GM19239 (cell line): Measurements from ENCODE around the gene LRRTM2.
"Not testable (repeated sequence)": the region's sequence is repeated elsewhere in the genome, so short reads cannot be mapped to it uniquely, and the experiment has no call there.

Source experiments
- DNase-seq: peaks from one replicate; pipeline ENCODE4 v3.0.0; 2011; ENCODE audit warnings: low spot score; ENCODE audit not compliant: insufficient read length
- FAIRE-seq: peaks from 2 replicates; lab custom pipeline; 2011; peaks lifted over from hg19 to GRCh38; lab: Jason Lieb, UNC

Gene LRRTM2, protein sequence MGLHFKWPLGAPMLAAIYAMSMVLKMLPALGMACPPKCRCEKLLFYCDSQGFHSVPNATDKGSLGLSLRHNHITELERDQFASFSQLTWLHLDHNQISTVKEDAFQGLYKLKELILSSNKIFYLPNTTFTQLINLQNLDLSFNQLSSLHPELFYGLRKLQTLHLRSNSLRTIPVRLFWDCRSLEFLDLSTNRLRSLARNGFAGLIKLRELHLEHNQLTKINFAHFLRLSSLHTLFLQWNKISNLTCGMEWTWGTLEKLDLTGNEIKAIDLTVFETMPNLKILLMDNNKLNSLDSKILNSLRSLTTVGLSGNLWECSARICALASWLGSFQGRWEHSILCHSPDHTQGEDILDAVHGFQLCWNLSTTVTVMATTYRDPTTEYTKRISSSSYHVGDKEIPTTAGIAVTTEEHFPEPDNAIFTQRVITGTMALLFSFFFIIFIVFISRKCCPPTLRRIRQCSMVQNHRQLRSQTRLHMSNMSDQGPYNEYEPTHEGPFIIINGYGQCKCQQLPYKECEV

DNA sequence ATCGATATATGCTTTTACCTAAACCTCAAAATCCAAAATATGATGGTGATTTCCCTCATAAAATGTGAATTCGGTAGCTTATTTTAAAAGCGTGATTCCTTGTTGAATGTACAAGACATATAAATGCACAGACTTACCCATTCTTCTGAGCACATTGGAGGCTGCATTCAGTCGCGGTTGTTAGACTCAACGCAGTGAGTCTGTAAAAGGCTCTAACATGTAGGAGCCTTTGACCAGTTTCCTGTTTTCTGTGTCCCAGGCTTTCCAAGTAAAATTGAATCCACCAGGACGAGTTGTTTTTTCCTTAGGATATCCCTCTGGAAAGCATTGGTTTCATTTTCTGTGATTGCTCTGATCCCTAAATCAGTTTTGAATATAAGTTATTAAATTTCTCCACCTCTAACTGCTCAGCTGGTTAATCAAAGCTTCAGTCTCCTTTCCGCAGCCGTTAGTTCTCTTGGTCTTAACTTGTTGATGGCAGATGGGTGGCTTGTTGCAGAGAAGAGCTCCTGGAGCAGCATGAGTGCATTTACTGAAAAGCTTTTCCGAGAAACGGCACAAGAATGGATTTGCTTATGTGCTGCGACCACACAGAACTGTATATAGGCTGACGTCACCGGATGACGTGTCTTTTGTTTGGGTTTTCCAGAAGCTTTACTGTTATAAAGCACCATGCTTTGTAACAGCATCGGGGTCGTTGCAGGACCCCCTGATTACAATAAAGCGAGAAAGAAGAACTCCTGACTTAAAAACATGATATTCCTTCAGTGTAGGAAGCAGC is at the start of gene LRRTM2:
TSS of gene LRRTM2 (minus strand) at position 565 of the 781 bp plus-strand sequence. CDS start at position 141, 424 bp downstream.
- no peak for FAIRE-seq

DNA sequence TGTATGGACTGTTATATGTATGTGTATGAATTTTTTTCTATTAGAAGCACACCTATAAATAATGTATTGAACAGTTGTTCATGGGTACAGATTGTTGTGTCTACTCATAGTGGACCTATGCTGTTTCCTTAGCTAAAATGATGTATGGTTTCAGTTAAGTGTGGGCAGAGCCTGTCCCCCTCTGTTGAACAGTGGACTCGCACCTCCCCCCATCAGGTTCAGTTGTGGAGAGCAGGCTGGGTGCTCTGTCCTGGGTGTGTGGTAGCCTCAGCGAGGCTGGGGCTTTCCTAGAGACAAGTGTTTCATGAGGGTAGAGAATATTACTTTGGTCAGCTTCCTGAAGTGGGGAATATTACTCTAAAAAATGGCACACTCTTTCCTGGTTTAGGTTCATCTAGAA is 47.4 kb upstream of the LRRTM2 start:
- FAIRE-seq (no peak), DNase-seq (no peak)

More for the DNA sequence above, at the start of gene LRRTM2:
- no peak for DNase-seq

DNA sequence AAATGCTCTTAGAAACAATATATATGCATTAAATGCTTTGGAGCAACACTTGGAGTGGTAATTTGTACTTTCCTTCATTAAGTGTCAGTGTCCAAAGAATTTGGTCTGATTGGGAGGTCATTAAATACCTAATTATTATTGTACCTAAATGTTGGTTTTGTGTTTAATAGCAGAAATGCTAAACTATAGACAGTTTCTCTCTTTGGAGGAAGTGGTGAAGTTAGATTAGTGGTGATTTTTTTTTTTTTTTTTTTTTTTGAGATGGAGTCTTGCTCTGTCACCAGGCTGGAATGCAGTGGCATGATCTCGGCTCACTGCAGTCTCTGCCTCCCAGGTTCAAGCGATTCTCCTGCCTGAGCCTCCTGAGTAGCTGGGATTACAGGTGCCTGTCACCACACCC is 46.2 kb upstream of the LRRTM2 start:
- not testable (repeated sequence) for DNase-seq, FAIRE-seq

DNA sequence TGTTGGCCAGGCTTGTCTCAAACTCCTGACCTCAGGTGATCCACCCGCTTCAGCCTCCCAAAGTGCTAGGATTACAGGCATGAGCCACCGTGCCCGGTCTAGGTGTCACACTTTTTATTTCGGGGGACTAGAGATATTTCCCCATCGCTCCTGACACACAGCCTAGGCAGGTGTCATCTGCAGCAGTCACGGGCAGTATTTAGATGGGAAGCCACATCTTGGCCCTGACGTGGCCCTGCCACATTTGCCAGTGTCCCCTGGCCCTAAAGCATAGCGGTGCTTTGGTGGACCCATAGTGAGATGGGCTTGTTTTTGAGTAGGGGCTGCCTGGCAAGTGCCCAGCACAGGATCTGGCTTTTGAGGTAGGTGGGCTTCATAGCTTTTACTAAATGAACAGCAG is 45.0 kb upstream of the LRRTM2 start:
- FAIRE-seq (no peak), DNase-seq (no peak)

DNA sequence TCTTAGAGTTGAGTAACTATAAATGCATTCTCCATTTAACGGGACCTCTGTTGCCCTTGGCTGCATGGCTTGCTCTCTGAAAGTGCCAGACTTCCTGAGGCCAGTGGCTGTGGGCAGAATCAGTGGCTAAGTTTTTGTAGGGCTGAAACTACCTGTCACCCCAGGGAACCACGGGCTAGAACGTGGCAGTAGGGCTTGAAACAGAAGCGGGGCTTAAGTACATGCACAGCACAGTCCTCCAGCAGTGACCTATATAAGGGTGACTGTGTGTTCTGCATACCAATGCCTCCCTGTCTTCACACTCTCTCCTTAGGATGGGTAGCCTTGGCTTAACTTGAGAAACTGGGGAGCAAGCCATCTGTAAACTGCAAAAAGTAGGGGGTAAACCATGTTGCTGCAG is 43.6 kb upstream of the LRRTM2 start:
- DNase-seq: no peak
- FAIRE-seq: no peak

DNA sequence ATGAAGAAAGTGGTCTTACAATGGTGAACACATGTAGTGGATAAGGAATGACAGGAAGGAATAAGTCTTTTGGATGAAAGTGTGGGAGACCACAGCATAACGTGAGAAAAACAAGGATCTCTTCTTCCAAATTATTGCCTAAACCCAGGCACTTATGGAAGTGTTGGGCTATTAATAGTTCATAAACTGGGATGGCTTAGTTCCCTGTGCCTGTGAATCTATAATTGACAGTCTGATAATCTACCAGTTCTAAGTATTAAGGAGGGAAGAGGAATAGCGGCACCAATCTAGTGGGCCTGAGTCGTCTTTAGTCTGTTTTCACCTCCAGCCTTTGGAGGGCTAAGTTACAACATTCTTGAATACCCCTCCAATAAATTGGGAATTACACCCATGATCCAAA is 39.2 kb upstream of the LRRTM2 start:
- DNase-seq (no peak), FAIRE-seq (no peak)

DNA sequence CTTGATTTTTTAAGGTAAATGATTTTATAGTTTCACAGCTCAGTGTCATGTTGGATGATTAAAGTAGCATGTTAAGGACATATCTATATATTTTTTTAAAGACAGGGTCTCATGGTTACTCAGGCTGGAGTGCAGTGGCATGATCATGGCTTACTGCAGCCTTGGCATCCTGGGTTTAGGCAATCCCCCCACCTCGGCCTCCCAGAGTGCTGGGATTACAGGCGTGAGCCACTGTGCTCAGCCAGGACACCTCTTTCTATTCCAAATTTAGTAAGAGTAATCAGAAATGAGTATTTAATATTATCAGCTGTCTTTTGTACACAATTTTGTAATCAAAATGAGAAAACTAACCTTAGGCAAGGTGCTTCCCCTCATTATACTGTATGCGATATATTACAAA is 38.6 kb upstream of the LRRTM2 start:
- FAIRE-seq (no peak), DNase-seq (no peak)

DNA sequence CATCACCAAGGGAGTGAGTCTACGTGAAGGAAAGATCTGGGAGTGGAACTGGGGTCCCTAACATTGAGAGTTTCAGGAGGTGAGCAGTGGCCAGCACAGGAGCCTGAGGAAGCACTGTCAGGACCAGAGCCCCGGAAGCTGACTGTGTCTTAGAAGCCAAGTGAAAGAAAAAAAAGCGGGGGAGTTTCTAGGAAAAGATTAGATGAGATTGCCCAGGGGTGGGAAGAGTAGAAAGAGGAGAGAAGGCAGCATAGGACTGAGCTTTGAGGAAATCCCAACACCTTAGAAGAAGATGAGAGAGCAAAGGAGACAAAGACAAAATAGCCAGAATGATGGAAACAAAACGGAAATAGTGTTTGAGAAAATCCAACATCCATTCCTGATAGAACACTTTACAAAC is 37.0 kb upstream of the LRRTM2 start:
- FAIRE-seq: no peak
- no peak for DNase-seq

DNA sequence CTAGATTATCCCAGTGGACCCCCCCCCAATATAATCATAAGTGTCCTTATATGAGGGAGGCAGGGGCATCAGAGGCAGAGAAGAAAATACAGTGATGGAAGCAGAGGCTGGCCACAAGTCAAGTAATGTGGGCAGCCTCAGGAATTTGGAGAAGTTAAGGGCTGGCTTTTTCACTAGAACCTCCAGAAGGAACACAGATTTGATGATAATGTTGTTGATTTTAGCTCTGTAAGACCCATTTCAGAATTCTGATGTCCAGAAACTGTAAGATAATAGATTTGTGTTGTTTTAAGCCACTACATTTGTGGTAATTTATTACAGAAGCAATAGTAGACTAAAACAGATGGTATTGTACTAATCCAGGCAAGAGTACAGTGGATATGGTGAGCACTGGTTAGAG is 36.3 kb upstream of the LRRTM2 start:
- FAIRE-seq (no peak), DNase-seq (no peak)

DNA sequence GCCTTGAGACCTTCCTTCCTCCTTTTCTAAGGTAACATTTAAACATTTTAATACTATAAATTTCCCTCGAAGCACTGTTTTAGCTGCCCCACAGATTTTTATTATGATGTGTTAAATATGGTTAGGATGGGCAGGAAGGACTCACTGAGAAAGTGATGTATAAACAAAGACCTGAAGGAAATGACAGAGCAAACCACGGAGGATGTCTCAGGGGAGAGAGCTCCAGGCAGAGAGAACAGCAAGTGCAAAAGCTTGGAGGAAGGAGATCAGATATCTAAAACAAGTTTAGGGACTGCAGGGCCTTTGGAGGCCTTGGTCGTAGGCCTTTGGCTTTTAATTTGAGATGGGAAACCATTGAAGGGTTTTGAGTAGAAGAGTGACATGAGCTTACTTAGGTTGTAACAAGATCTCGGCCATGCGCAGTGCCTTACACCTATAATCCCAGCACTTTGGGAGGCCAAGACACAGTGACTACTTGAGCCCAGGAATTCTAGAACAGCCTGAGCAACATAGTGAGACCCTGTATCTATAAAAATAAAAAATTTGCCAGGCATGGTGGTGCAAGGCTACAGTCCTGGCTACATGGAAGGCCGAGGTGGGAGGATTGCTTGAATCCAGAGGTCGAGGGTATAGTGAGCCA is 35.5 kb upstream of the LRRTM2 start:
- DNase-seq (no peak), FAIRE-seq (no peak)

DNA sequence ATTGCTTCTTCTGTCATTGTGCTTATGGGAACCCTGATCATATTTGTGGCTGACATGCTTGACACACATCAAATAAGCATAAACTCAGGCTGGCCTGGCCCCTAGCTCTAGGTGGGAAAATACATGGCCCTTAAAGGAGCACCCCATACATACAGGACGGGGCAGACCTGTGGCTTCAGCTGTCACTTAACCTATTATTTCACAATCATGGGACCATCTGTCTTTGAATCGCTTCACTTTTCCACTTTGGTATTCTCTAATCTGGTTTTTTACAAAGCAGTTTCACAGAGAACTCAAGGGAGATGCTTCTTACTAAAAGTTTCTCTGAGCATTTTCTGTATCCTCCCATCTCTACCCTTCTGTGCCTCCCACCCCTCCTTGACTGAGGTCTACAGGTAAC is 34.6 kb upstream of the LRRTM2 start:
- no peak for DNase-seq
- FAIRE-seq: no peak

DNA sequence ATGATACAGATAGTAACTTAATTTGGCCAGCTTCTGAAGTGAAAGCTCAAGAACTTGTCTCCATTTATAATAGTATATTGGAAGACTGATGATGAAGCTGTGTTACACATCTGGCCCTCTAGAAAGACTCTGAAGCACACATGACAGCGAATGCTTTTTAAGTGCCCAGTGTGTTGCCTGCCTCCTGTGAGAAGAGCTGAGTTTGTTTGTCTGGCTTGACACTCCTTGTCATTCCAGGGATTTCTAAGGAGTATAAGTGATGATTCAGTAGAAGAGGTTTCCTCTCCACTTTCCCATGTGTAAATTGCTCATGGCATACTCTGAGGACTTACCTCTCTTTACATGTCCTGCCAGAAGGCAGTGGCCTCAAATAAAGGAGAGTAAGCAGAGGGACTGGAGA is 30.4 kb upstream of the LRRTM2 start:
- DNase-seq (no peak), FAIRE-seq (no peak)

DNA sequence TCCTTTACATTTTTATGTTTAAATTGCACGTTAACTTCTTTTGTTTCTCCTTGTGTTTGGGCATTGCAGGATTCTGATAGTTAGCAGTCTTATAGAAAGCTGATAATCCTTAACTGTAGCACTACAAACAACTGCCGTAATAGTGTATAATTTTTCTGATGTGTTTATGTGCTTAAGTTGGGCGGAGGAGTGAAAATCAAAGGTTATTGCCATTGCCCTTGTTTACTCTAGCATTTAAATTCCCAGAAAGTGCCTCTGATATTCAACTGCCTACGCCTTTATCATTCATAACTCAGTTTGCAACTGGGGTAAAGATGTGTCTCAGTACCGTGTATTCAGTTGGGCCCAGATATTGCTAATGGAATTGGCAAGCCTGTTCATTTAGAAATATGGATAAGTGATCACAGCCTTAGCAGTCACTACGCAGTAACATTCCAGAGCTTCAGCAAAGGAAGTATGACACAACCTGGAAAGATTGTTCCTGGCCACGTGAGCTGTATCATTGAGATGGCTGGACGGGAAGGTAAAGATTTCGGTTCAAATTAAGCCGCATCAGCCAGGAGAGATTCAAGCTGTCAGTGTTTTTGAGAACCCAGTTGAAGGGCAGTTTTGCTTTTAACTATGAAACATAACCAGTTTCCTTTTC is 28.1 kb upstream of the LRRTM2 start:
- DNase-seq: no peak
- no peak for FAIRE-seq

DNA sequence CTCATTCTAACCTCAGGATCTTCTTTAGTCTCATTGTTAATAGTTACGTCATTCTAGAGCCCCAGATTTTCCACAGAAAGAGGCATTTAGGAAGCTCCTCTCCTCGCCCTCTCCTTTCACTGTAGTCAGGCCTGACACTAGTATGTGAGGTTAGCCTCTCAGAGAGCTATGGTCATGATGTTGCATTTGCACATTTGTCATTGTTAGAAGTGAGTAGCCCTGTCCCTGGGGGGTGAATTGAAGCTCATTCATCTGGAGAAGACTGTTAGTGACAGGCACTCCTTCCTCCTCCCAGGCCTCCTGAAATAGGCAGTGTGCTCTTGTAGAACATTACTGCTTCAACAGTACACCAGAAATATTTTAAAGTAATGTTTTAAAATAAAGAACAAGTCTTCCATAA is 26.6 kb upstream of the LRRTM2 start:
- FAIRE-seq (no peak), DNase-seq (no peak)

DNA sequence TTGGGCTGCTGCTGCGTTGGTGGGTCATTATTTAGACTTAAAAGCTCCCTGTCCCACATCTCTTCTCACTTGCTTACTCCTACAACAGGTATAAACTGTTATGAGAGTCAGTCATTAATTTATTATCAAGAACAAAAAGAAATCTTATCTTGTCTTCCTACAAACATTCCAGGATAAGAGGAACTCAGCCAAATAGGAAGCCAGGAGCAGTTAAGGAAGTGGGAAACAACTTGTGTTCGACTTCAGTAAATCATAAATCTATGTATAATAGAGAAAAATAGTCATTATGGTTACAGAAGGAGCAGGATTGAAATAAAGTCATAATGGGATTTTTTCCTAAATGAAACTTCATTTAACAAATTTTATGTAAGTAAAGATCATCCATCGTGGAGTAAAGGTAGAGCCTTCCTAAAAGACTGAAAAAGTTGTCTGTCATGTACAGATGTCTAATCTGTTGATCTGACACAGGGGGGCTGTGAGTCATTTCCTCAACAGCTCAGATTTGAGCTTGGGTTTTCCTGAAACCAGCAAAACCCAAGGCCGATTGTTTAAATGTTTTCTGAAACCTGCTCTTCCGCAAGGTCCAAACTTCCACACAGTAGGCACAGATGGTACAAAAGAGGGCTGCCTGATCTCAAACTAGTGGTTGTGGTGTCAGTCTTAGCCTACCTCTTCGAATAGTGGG is 25.3 kb upstream of the LRRTM2 start:
- FAIRE-seq (no peak), DNase-seq (no peak)

DNA sequence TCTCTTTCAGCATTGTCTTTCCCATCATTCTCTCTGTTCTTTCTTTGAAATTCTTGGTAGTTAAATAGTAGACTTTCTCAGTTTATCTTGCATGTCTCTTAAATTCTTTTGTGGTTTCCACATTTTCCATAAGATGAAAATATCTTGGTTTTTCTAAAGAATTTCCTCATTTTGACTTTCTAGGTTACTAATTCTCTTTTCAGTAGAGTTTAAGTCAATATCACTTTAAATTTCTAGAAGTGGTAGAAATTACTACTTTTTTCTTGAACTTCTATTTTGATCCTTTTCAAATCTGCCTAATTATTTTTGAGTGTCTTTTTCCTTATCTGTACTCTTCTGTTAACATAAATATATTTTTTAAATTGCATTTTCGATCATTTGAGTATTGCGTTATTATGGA is 23.6 kb upstream of the LRRTM2 start:
- DNase-seq: no peak
- FAIRE-seq: no peak

DNA sequence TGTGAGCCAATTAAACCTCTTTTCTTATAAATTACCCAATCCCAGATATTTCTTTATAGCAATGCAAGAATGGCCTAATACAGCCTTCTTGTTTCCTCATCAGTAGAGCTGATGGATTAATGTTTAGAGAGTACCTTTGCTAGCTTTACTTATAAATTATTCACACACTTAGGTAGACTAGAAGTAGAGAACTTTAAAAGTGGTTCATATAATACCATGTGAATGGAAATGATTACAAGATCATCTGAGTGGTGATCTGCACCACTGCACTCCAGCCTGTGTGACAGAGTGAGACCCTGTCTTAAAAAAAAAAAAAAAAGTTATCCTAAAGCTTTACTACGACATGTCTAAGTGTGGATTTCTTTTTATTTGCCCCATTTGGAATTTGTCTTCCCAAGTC is 23.2 kb upstream of the LRRTM2 start:
- FAIRE-seq (peak; percentile 56), DNase-seq (no peak)

DNA sequence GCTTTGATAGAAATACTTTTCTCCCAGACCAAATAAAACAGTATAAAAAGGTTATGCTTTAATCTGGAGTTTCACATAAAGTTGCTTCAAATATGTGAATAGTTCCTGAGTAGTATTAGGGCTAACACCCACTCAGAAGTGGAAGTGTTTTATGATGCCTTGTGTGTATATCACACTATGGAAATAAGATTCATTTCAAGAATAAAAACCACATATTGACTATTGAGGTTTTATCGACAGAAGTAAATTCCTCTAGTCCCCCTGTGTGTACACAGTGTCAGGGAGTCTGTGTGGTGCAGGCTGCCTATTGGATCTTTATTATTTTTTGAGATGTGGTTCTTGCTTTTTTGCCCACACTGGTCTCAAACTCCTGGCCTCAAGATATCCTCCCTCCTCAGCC is 20.8 kb upstream of the LRRTM2 start:
- DNase-seq (no peak), FAIRE-seq (no peak)

DNA sequence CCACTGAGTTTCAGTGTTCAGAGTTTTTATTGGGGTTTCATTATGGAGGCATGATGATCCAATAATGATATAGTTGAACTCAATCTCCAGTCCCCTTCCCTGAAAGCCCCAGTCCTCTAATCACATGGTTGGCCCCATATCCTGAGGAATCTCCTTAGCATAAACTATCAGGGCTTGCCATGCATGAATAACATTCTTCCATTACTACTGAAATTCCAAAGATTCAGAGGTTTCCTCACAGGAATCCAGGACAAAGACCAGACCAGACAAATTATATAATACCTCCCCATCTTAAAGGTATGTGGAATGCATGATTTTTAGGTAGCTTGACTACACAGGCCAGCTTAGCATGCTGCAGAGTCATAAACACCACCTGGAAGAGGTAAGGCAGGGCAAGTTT is 15.5 kb upstream of the LRRTM2 start:
- no peak for FAIRE-seq
- DNase-seq: no peak

DNA sequence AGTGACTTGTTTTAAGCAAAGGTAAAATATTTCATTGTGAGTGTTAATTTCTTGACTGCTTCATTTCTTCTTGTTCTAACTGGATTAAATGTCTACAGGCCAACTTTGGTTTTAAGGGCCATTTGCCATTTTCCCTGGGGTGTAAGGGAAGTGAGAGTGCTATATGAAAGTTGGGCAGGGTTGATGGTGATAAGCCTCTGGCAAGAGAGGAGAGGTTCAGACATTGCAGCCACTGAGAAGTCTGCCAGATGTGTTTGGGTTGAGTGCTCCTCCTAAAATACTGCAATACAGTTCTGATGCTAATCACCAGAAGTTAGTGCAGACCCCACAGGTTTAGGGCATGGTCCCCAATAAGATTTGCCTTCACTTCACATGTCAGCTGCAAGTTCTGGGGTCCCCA is 14.9 kb upstream of the LRRTM2 start:
- FAIRE-seq (no peak), DNase-seq (no peak)
